ENCODE data around the gene MBL2. TPM values are rescaled to one million over a fixed set of nuclear protein-coding genes. Genes with fewer than 3 reads are reported as not detected.

MBL2 gene
- total and polyA plus RNA-seq, 10 of the 15 experiments (the other 5 are each of a cell fraction or from before 2014, with no cell fraction given): not detected

- intact Hi-C loops (cut with micrococcal nuclease; ENCODE audit: unreplicated experiment): no loop called here
- Histone ChIP-seq H3K9ac (ENCODE audit: control insufficient read depth, insufficient read depth, low read length) (no peak overlapping the region), H3K9me3 (replicated peaks; ENCODE audit: control insufficient read depth, insufficient read depth, low read length) (no peaks in the 10 kb centered on the region), H4K20me1 (ENCODE audit: control insufficient read depth, insufficient read depth) (no peaks in the 10 kb centered on the region), H3K27ac (ENCODE audit: control insufficient read depth, insufficient read depth) (no peak overlapping the region), H3K4me1 (ENCODE audit: control insufficient read depth, insufficient read depth, low read length) (no peaks in the 10 kb centered on the region), H3K4me2 (ENCODE audit: control insufficient read depth, insufficient read depth) (no peak overlapping the region), H3K27me3 (replicated peaks in 1 of 2; ENCODE audit: control insufficient read depth in 2 of 2, insufficient read depth in 2 of 2, low read length in 1 of 2) (no peaks in the 10 kb centered on the region), H3K79me2 (ENCODE audit: control insufficient read depth, insufficient read depth, low read length) (no peaks in the 10 kb centered on the region), H3K36me3 (ENCODE audit: control insufficient read depth in 2 of 2, insufficient read depth in 2 of 2, low read length in 1 of 2) (no peaks in the 10 kb centered on the region), H2AFZ (ENCODE audit: control insufficient read depth, low read depth, low read length) (no peak overlapping the region), H3K4me3 (no peak overlapping the region)
- no peak for FAIRE-seq
- ChIA-PET POLR2A (no interaction called here), CTCF (interaction anchor here (1.0 to 4.3 kb wide), 3 partner anchors 14 to 37 kb away, joined by 4 to 50 read pairs (median 4); no protein-coding TSS in a partner anchor), SMC1A (ENCODE audit: uncharacterized antibody, unreplicated experiment) (no interaction called here), RAD21 (ENCODE audit: unreplicated experiment) (no interaction called here)
- TF ChIP-seq MLLT1 (IDR thresholded peaks at IDR 0.05) (no peak), ZNF24 (IDR thresholded peaks at IDR 0.05) (no peak), SMC3 (IDR thresholded peaks at IDR 0.05; ENCODE audit: borderline replicate concordance, low read length) (no peak), NBN (IDR thresholded peaks at IDR 0.05) (no peak), ZNF687 (IDR thresholded peaks at IDR 0.05) (no peak), TBL1XR1 (IDR thresholded peaks at IDR 0.05; ENCODE audit: low read depth, low read length) (no peak), RELB (IDR thresholded peaks at IDR 0.05; ENCODE audit: low read depth) (no peak), RBBP5 (conservative IDR thresholded peaks at IDR 0.05) (no peak), RELA (IDR thresholded peaks at IDR 0.05; ENCODE audit: borderline replicate concordance, partially characterized antibody) (no peak)
- BruUV-seq (replicated peaks): no TSS peak
- in situ Hi-C loops (cut with MboI): loop anchor here (5.0 kb wide), 1 partner anchor 40 kb away; no protein-coding TSS in a partner anchor
- no peak for ATAC-seq
- DNase-seq (ENCODE audit: low read depth, low spot score): no peak
- 0% methylated on average over 3 of the region's 3 CpGs for WGBS (ENCODE audit: insufficient coverage, insufficient replicate concordance, low lambda C conversion rate, missing lambda C conversion rate)
Observed at GRCh38 chr10:52742731-52743130, 29.9 kb downstream of the MBL2 start.

Data from GM12878 (cell line).